Sigmoid colon (tissue), 7 donors: ENCODE measurements around the gene MBIP. TPM values are rescaled to one million over a fixed set of nuclear protein-coding genes. Genes with fewer than 3 reads are reported as not detected.

Experiments
- DNase-seq: peaks from one replicate; pipeline ENCODE4 v3.0.0-alpha.2; 2019
- H3K27ac ChIP-seq, 4 donors: fragments of 200-600 bp; sonication (generic); one replicate each; pipeline ENCODE4 v1.5.1; 2016 to 2019; ENCODE audit warnings: mild to moderate bottlenecking in 1 of 4
- H3K27me3 ChIP-seq, 3 donors: fragments of 200-600 bp; sonication (generic); one replicate each; pipeline ENCODE4 v1.5.1; 2019; ENCODE audit warnings: mild to moderate bottlenecking in 1 of 3
- H3K36me3 ChIP-seq, 4 donors: fragments of 200-600 bp; sonication (generic); one replicate each; pipeline ENCODE4 v1.5.1; 2016 to 2019
- H3K4me1 ChIP-seq, 4 donors: fragments of 200-600 bp; sonication (generic); one replicate each; pipeline ENCODE4 v1.5.1; 2017 to 2019
- H3K4me3 ChIP-seq, 4 donors: fragments of 200-600 bp; sonication (generic); one replicate each; pipeline ENCODE4 v1.5.1; 2017 to 2019; ENCODE audit warnings: mild to moderate bottlenecking in 2 of 4, moderate library complexity in 1 of 4
- H3K9me3 ChIP-seq, 4 donors: fragments of 200-600 bp in 3 of 4; sonication (generic) in 3 of 4; one replicate each; pipeline versions ENCODE4 v1.5.1 to v1.6.1; 2013 to 2019
- CTCF ChIP-seq, 4 experiments: fragments of 450-650 bp in 3 of 4; fragments of 200-600 bp in 1 of 4; IDR thresholded peaks; one replicate each; pipeline ENCODE4 v1.5.1; 2016 to 2019; ENCODE audit warnings: antibody characterized with exemption in 4 of 4, mild to moderate bottlenecking in 3 of 4, moderate library complexity in 2 of 4
- EP300 ChIP-seq, 4 donors: sonication (generic); formaldehyde crosslinking; IDR thresholded peaks; one replicate each; pipeline ENCODE4 v1.6.1; 2017; ENCODE audit warnings: antibody characterized with exemption in 4 of 4
- POLR2A ChIP-seq, 2 donors: fragments of 450-650 bp; IDR thresholded peaks; one replicate each; pipeline ENCODE4 v1.6.1; 2016; ENCODE audit warnings: antibody characterized with exemption in 2 of 2, mild to moderate bottlenecking in 2 of 2, moderate library complexity in 2 of 2
- POLR2AphosphoS5 ChIP-seq, 4 donors: sonication (generic); formaldehyde crosslinking; IDR thresholded peaks; one replicate each; pipeline ENCODE4 v1.6.1; 2017; ENCODE audit warnings: antibody characterized with exemption in 4 of 4
- WGBS, 2 donors: extraction: QIAGEN DNeasy Blood & Tissue Kit; methylation state at CpG; one replicate each; pipeline ENCODE4 v1.1.7; 2013; 5-methylcytosine and 5-hydroxymethylcytosine counted together
- intact Hi-C: fragments of 100-400 bp; cut with DNase I; formaldehyde crosslinking; loops from one replicate; pipeline ENCODE4 v1.15.1; 2023
- polyA plus RNA-seq, 3 donors: library from polyadenylated mRNA; stranded (reverse); fragments of 200-250 nt; gene quantifications; one replicate each; pipeline ENCODE4 v1.2.3, GENCODE V29; 2013
- total RNA-seq, 4 donors: library from RNA; depleted of rRNA; stranded (reverse); fragments of >200 nt; gene quantifications; one replicate each; pipeline ENCODE4 v1.1.0, GENCODE V29; 2016
- donor health status: healthy with polysubstance abuse.
- donor health status: Bipolar disorder and iron deficiency.
- donor health status: healthy.

MBIP gene
- total and polyA plus RNA-seq, 7 donors: 12.4 to 26.4 (median 22.2) TPM

DNA sequence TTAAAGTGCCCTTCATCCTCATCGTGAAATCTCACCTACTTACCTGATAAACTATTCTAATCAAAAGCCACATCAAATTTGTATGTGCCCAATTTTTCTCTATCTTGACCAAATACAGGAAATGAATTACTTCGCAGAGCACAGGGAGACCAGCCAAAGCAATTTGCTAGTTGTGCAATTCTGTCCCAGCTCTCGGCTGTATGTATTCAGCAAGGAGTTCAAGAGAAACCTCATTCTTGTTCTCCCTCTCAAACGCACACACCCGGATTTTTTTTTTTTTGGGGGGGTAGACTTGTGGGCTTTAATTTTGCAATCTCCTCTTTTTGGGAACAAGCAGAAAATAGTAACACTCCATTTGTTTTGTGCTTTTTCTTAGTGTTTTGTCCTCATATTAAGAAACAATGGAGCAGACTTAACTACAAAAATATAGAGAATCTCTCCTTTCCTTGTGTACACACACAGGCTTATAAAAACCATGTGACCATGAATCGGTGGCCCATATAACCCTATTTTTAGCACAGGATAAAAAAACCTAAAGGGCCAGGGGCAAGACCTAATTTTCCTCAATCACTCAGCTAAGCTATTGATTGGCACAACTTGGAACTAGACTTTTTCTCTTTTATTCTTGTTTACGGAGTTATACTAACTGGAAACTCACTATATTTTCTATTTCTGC lies 64.2 kb downstream of the MBIP start:
- Histone ChIP-seq H3K27me3 (no peaks in the 10 kb centered on the region), H3K27ac (no peak overlapping the region), H3K36me3 (no peaks in the 10 kb centered on the region), H3K4me1 (no peaks in the 10 kb centered on the region), H3K9me3 (no peaks in the 10 kb centered on the region), H3K4me3 (no peak overlapping the region)
- WGBS, 2 donors: 10 to 39% methylated on average over 7 of the region's 7 CpGs
- TF ChIP-seq POLR2A (IDR thresholded peaks at IDR 0.05) (no peak), POLR2AphosphoS5 (IDR thresholded peaks at IDR 0.05) (no peak)
- DNase-seq: no peak
- intact Hi-C loops: no loop called here

- Histone ChIP-seq H3K27me3 (no peaks in the 10 kb centered on the region), H3K27ac (no peak overlapping the region), H3K36me3 (no peaks in the 10 kb centered on the region), H3K9me3 (no peaks in the 10 kb centered on the region), H3K4me3 (no peak overlapping the region), H3K4me1 (no peaks in the 10 kb centered on the region)
- intact Hi-C loops: no loop called here
- TF ChIP-seq POLR2A (IDR thresholded peaks at IDR 0.05): no peak
- no peak for TF ChIP-seq POLR2AphosphoS5 (IDR thresholded peaks at IDR 0.05)
- no peak for TF ChIP-seq CTCF (IDR thresholded peaks at IDR 0.05)
- no peak for TF ChIP-seq EP300 (IDR thresholded peaks at IDR 0.05)
- 85 to 91% methylated on average over 8 of the region's 8 CpGs for WGBS, 2 donors
- no peak for DNase-seq
These were observed 66.3 kb downstream of the MBIP start for GRCh38 chr14:36254020-36254624.

Other genes with a start within 250 kb of the MBIP start
- gene PTCSC3, start 143.9 kb downstream of the MBIP start, total RNA-seq: not detected
- gene PTCSC3, start 143.9 kb downstream of the MBIP start, polyA plus RNA-seq: not detected
- not detected for gene NKX2-1, start 199.6 kb upstream of the MBIP start, total RNA-seq
- gene NKX2-1, start 199.6 kb upstream of the MBIP start, polyA plus RNA-seq: not detected